BLaER1 treated with 17β-estradiol and CSF1 and Interleukin-3, amounts not matched to agents 10 nM and 100 nM (cell line): ENCODE measurements around the gene WAS.
A peak's percentile ranks its signal among the peaks of the same experiment; 100 is the strongest.

Source experiments
- H3K27ac ChIP-seq, 11 experiments: shearing (Covaris generic); formaldehyde crosslinking; 2 replicates each; pipeline ENCODE4 v1.8.1; 2022
- H3K27me3 ChIP-seq, 11 experiments: shearing (Covaris generic); formaldehyde crosslinking; 2 replicates each; pipeline ENCODE4 v1.8.1; 2022
- H3K36me3 ChIP-seq, 11 experiments: shearing (Covaris generic); formaldehyde crosslinking; 2 replicates each; pipeline ENCODE4 v1.8.1; 2022
- H3K4me1 ChIP-seq, 10 experiments: shearing (Covaris generic); formaldehyde crosslinking; 2 replicates each; pipeline ENCODE4 v1.8.1; 2022
- H3K4me2 ChIP-seq, 11 experiments: shearing (Covaris generic); formaldehyde crosslinking; 2 replicates each; pipeline ENCODE4 v1.8.1; 2022
- H3K4me3 ChIP-seq, 10 experiments: shearing (Covaris generic); formaldehyde crosslinking; 2 replicates each; pipeline ENCODE4 v1.8.1; 2022
- H3K9ac ChIP-seq, 11 experiments: shearing (Covaris generic); formaldehyde crosslinking; 2 replicates each; pipeline ENCODE4 v1.8.1; 2022
- H3K9me3 ChIP-seq, 11 experiments: shearing (Covaris generic); formaldehyde crosslinking; replicated peaks in 1 of 11; 2 replicates each; pipeline ENCODE4 v1.8.1; 2022
- H4K20me1 ChIP-seq, 11 experiments: shearing (Covaris generic); formaldehyde crosslinking; 2 replicates each; pipeline ENCODE4 v1.8.1; 2022
- Cebpa-rat ChIP-seq, 11 experiments: shearing (Covaris generic); IDR thresholded peaks; 2 replicates each; pipeline ENCODE4 v1.8.1; 2022

WAS gene

DNA sequence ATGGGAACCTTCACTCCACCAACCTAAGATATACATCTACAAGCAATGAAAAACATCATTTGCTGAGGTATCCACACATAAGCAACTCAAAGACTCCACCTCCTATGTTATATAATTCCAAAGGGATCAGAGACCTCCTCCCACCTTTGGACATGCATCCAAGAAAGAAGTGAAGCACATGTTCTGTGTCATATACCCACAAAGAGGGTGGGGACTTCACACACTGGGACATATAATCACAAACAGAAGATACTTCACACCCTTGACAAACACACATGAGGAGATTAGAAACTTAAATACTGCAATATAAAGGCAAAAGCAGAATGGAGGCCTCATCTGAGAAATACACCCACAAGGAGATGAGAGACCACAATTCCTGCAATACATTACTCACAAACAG lies 38.3 kb downstream of the WAS start:
- Histone ChIP-seq H3K9ac (no peak overlapping the region), H3K9me3 (peaks cover 0 to 8% (median 0%) of the 10 kb centered on the region in 11 experiments; a peak in 5 of 22 replicates), H3K4me2 (no peak overlapping the region), H3K4me1 (no peaks in the 10 kb centered on the region), H4K20me1 (no peaks in the 10 kb centered on the region; a peak in 1 of 22 replicates), H3K4me3 (no peak overlapping the region), H3K27ac (no peak overlapping the region), H3K27me3 (peaks cover 51 to 95% (median 88%) of the 10 kb centered on the region in 11 experiments), H3K36me3 (no peaks in the 10 kb centered on the region)
- no peak for TF ChIP-seq Cebpa-rat (IDR thresholded peaks at IDR 0.05)

DNA sequence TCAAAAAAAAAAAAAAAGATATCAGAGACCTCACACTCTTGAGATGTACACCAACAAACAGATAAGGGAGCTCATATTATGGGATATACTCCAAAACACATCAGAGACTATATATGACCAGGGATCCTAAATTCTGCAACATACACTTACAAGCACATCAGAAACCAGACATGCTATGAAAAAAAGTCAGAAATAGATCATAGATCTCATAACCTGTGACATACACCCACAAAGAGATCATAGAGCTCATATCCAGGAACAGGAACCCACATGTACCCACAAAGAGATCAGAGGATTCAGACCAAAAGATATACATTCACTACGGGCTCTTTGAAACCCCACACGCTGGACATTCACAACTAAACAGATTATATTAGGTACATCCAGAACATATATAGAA lies 43.0 kb downstream of the WAS start:
- H3K27me3 ChIP-seq = peaks cover 73 to 96% (median 89%) of the 10 kb centered on the region in 11 experiments
- peaks cover 0 to 17% (median 0%) of the 10 kb centered on the region in 11 experiments; a peak in 4 of 22 replicates for H3K9me3 ChIP-seq
- TF ChIP-seq Cebpa-rat (IDR thresholded peaks at IDR 0.05) = no peak
- no peaks in the 10 kb centered on the region for H3K36me3 ChIP-seq
- H3K4me1 ChIP-seq = no peaks in the 10 kb centered on the region
- no peak overlapping the region for H3K9ac ChIP-seq
- no peaks in the 10 kb centered on the region; a peak in 4 of 22 replicates for H4K20me1 ChIP-seq
- H3K4me2 ChIP-seq = no peak overlapping the region
- H3K27ac ChIP-seq = no peak overlapping the region
- no peak overlapping the region for H3K4me3 ChIP-seq

DNA sequence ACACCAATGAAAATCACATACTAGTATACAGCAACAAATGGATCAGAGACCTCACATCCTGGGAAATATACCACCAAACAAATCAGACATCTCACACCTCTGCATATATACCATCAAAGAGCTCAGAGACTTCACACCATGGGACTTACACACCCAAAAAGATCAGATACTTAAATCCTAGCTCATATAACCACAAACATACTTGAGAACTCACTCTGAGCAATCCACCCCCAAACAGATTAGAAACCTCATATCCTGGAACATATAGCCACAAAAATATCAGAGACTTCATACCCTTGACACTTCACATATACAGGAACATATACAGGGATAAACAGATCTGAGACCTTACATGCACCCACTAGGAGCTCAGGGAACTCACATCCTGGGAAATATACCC lies 45.1 kb downstream of the WAS start:
- Histone ChIP-seq H3K9ac (no peak overlapping the region), H4K20me1 (no peaks in the 10 kb centered on the region; a peak in 3 of 22 replicates), H3K27ac (no peak overlapping the region), H3K9me3 (peaks cover 0 to 17% (median 0%) of the 10 kb centered on the region in 11 experiments; a peak in 3 of 22 replicates), H3K4me2 (no peak overlapping the region), H3K4me1 (no peaks in the 10 kb centered on the region), H3K27me3 (peaks cover 79 to 98% (median 94%) of the 10 kb centered on the region in 11 experiments), H3K36me3 (no peaks in the 10 kb centered on the region), H3K4me3 (no peak overlapping the region)
- TF ChIP-seq Cebpa-rat (IDR thresholded peaks at IDR 0.05) = no peak

DNA sequence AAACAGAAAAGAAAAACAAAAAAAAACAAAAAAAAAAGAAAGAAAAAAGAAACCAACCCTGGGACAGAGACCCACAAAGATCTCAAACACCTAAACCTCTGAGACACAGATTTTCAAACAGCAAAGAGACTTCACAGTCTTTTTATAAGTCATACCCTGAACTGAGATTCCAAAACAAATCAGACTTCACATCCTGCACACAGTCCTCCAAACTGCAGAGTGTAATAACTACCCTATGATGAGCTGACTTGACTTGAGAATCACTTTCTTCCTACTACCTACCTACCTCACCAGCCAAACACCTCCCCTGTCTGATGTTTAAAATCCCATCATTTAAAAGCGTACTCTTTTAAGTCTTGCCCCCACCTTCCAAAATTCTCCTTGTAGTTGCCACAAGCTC lies 52.7 kb downstream of the WAS start:
- H4K20me1 ChIP-seq = no peaks in the 10 kb centered on the region; a peak in 2 of 22 replicates
- peak overlapping the region; percentile 6 to 58 (median 32); a peak in 17 of 22 replicates for H3K4me2 ChIP-seq
- peaks cover 5 to 12% (median 7%) of the 10 kb centered on the region in 10 experiments; a peak in 10 of 20 replicates for H3K4me1 ChIP-seq
- no peak overlapping the region for H3K9ac ChIP-seq
- peak overlapping the region in 5 of 10 experiments; percentile 33 to 67 (median 45); a peak in 11 of 20 replicates for H3K4me3 ChIP-seq
- H3K27me3 ChIP-seq = peaks cover 47 to 94% (median 84%) of the 10 kb centered on the region in 11 experiments
- no peak for TF ChIP-seq Cebpa-rat (IDR thresholded peaks at IDR 0.05)
- H3K36me3 ChIP-seq = no peaks in the 10 kb centered on the region
- peak overlapping the region in 1 of 11 experiments; percentile 83; a peak in 1 of 22 replicates for H3K27ac ChIP-seq
- no peaks in the 10 kb centered on the region for H3K9me3 ChIP-seq

DNA sequence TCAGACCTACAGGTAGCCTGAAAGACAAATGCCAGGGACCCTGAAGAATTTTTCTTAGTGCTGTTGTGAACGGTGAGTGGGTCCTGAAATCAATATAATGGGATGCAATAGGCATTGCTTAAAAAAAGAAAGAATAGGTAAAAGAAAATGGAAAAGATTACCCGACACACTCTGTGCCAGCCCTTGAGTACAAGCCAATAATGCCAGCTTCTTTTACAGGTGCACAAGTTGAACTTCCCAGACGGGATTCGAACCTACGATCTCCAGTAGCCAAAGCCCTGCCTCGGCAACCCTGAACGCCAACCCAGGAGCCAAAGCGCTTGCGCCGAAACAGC lies 53.2 kb downstream of the WAS start:
- peak overlapping the region; percentile 20 to 70 (median 56); a peak in 18 of 20 replicates for H3K4me3 ChIP-seq
- no peak for TF ChIP-seq Cebpa-rat (IDR thresholded peaks at IDR 0.05)

DNA sequence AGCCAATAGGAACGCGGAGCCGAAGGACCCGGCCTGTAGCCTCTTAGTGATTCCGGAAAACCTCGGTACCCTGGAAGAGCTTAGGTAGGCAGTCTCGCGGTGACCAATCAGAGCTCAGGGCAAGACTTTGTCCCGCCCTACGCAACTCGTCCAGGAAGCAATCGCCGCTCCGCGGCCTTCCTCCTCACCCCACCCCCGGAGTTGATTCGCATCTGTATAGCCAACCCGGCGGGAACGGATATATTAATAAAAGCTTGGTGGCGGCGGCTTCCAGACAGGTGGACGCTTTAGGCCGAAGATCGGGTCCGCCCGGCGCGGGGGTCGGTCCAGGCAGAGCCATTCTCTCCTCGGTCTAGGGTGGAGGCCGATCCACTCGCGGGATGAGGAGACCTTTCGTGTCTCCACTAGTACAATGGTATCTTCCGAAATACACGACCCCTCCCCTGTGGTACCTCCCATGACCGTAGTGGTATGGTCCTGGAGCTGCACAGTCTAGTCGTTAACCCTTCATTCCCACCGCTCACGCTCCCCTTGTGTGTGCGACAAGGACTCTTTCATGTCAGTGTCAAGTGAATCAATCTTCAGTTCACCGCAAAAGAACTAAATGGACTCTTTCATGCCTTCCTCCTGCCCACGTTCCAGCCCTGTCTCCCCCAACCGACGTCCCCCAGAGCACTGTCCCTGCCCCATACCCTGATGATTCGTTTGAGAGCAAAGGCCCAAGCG lies 53.8 kb downstream of the WAS start:
- H3K4me3 ChIP-seq = peak overlapping the region; percentile 54 to 70 (median 62)
- peaks cover 5 to 12% (median 7%) of the 10 kb centered on the region in 10 experiments; a peak in 10 of 20 replicates for H3K4me1 ChIP-seq
- peaks cover 0 to 6% (median 0%) of the 10 kb centered on the region in 11 experiments; a peak in 1 of 22 replicates for H3K9me3 ChIP-seq

More for the DNA sequence above, 53.2 kb downstream of the WAS start:
- Histone ChIP-seq H3K36me3 (no peaks in the 10 kb centered on the region), H3K27me3 (peaks cover 47 to 94% (median 84%) of the 10 kb centered on the region in 11 experiments), H3K9me3 (peaks cover 0 to 3% (median 0%) of the 10 kb centered on the region in 11 experiments; a peak in 1 of 22 replicates), H3K9ac (peak overlapping the region in 4 of 11 experiments; percentile 30 to 87 (median 82); a peak in 5 of 22 replicates), H4K20me1 (no peaks in the 10 kb centered on the region; a peak in 2 of 22 replicates), H3K27ac (peak overlapping the region in 7 of 11 experiments; percentile 29 to 92 (median 88); a peak in 11 of 22 replicates), H3K4me1 (peaks cover 5 to 12% (median 7%) of the 10 kb centered on the region in 10 experiments; a peak in 10 of 20 replicates), H3K4me2 (peak overlapping the region; percentile 6 to 58 (median 32); a peak in 18 of 22 replicates)

DNA sequence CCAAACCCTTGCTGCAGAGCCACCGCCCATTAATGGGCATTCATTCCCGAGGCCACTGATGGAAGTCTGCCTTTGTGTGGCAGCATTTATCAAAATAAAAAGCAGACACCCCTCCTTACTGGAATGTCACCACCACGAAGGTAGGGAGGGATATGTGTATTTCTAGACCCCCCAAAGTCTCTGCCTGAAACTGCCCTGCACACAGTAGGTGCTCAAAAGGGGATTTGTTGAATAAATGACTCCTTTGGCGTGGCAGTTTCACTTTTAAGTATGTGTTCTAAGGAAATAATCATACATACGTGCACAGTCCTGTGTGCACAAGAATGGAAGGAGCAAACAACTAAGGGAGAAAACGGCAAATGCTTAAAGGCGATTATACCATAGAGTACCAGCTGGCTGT lies 54.3 kb downstream of the WAS start:
- peaks cover 47 to 96% (median 84%) of the 10 kb centered on the region in 11 experiments for H3K27me3 ChIP-seq
- no peak for TF ChIP-seq Cebpa-rat (IDR thresholded peaks at IDR 0.05)
- peak overlapping the region; percentile 83 to 92 (median 88) for H3K27ac ChIP-seq

More for the DNA sequence above, 53.8 kb downstream of the WAS start:
- no peak for TF ChIP-seq Cebpa-rat (IDR thresholded peaks at IDR 0.05)
- H3K27me3 ChIP-seq = peaks cover 47 to 94% (median 84%) of the 10 kb centered on the region in 11 experiments
- H3K4me2 ChIP-seq = peak overlapping the region; percentile 62 to 88 (median 70)
- H3K36me3 ChIP-seq = no peaks in the 10 kb centered on the region
- H3K27ac ChIP-seq = peak overlapping the region; percentile 83 to 92 (median 88)
- H3K9ac ChIP-seq = peak overlapping the region; percentile 81 to 90 (median 84)
- no peaks in the 10 kb centered on the region; a peak in 2 of 22 replicates for H4K20me1 ChIP-seq

More for the DNA sequence above, 54.3 kb downstream of the WAS start:
- peak overlapping the region; percentile 81 to 90 (median 84) for H3K9ac ChIP-seq
- peaks cover 5 to 12% (median 7%) of the 10 kb centered on the region in 10 experiments; a peak in 10 of 20 replicates for H3K4me1 ChIP-seq
- H3K36me3 ChIP-seq = no peaks in the 10 kb centered on the region
- H3K4me3 ChIP-seq = peak overlapping the region; percentile 54 to 70 (median 62)
- peak overlapping the region; percentile 62 to 88 (median 70) for H3K4me2 ChIP-seq
- H4K20me1 ChIP-seq = no peaks in the 10 kb centered on the region; a peak in 2 of 22 replicates
- H3K9me3 ChIP-seq = peaks cover 0 to 6% (median 0%) of the 10 kb centered on the region in 11 experiments; a peak in 1 of 22 replicates
